BLaER1 treated with 17β-estradiol and CSF1 and Interleukin-3, amounts not matched to agents 10 nM and 100 nM (cell line): Measurements from ENCODE around the gene OR10A6.

Source experiments
- H3K27ac ChIP-seq, 11 experiments: shearing (Covaris generic); formaldehyde crosslinking; 2 replicates each; pipeline ENCODE4 v1.8.1; 2022
- H3K27me3 ChIP-seq, 11 experiments: shearing (Covaris generic); formaldehyde crosslinking; 2 replicates each; pipeline ENCODE4 v1.8.1; 2022
- H3K36me3 ChIP-seq, 11 experiments: shearing (Covaris generic); formaldehyde crosslinking; 2 replicates each; pipeline ENCODE4 v1.8.1; 2022
- H3K4me1 ChIP-seq, 10 experiments: shearing (Covaris generic); formaldehyde crosslinking; 2 replicates each; pipeline ENCODE4 v1.8.1; 2022
- H3K4me2 ChIP-seq, 11 experiments: shearing (Covaris generic); formaldehyde crosslinking; 2 replicates each; pipeline ENCODE4 v1.8.1; 2022
- H3K4me3 ChIP-seq, 10 experiments: shearing (Covaris generic); formaldehyde crosslinking; 2 replicates each; pipeline ENCODE4 v1.8.1; 2022
- H3K9ac ChIP-seq, 11 experiments: shearing (Covaris generic); formaldehyde crosslinking; 2 replicates each; pipeline ENCODE4 v1.8.1; 2022
- H3K9me3 ChIP-seq, 11 experiments: shearing (Covaris generic); formaldehyde crosslinking; replicated peaks in 1 of 11; 2 replicates each; pipeline ENCODE4 v1.8.1; 2022
- H4K20me1 ChIP-seq, 11 experiments: shearing (Covaris generic); formaldehyde crosslinking; 2 replicates each; pipeline ENCODE4 v1.8.1; 2022
- Cebpa-rat ChIP-seq, 11 experiments: shearing (Covaris generic); IDR thresholded peaks; 2 replicates each; pipeline ENCODE4 v1.8.1; 2022

The OR10A6 gene

GRCh38 chr11:7924536-7924935 lies 6.5 kb downstream of the OR10A6 start:
- Histone ChIP-seq H3K4me2 (no peak overlapping the region), H3K4me1 (no peaks in the 10 kb centered on the region), H4K20me1 (no peaks in the 10 kb centered on the region), H3K4me3 (no peak overlapping the region), H3K27me3 (no peaks in the 10 kb centered on the region), H3K27ac (no peak overlapping the region), H3K9me3 (peaks cover 9 to 20% (median 11%) of the 10 kb centered on the region in 11 experiments; a peak in 21 of 22 replicates), H3K36me3 (no peaks in the 10 kb centered on the region), H3K9ac (no peak overlapping the region)
- TF ChIP-seq Cebpa-rat (IDR thresholded peaks at IDR 0.05) = no peak

- no peak overlapping the region for H3K9ac ChIP-seq
- H3K27ac ChIP-seq = no peak overlapping the region
- H3K36me3 ChIP-seq = no peaks in the 10 kb centered on the region
- TF ChIP-seq Cebpa-rat (IDR thresholded peaks at IDR 0.05) = no peak
- no peaks in the 10 kb centered on the region for H3K27me3 ChIP-seq
- no peak overlapping the region for H3K4me3 ChIP-seq
- no peaks in the 10 kb centered on the region for H4K20me1 ChIP-seq
- H3K4me1 ChIP-seq = no peaks in the 10 kb centered on the region
- no peaks in the 10 kb centered on the region for H3K9me3 ChIP-seq
- H3K4me2 ChIP-seq = no peak overlapping the region
Observed at GRCh38 chr11:7918141-7918540, 12.9 kb downstream of the OR10A6 start.

GRCh38 chr11:7911011-7911410 lies 20.1 kb downstream of the OR10A6 start:
- Histone ChIP-seq H3K9me3 (no peaks in the 10 kb centered on the region), H4K20me1 (no peaks in the 10 kb centered on the region), H3K9ac (no peak overlapping the region), H3K36me3 (no peaks in the 10 kb centered on the region), H3K27me3 (no peaks in the 10 kb centered on the region), H3K27ac (no peak overlapping the region), H3K4me3 (no peak overlapping the region), H3K4me2 (no peak overlapping the region), H3K4me1 (peaks cover 0 to 8% (median 0%) of the 10 kb centered on the region in 10 experiments; a peak in 3 of 20 replicates)
- TF ChIP-seq Cebpa-rat (IDR thresholded peaks at IDR 0.05) = no peak

GRCh38 chr11:7910286-7910788 lies 20.7 kb downstream of the OR10A6 start:
- H3K9me3 ChIP-seq = no peaks in the 10 kb centered on the region
- peaks cover 0 to 9% (median 0%) of the 10 kb centered on the region in 10 experiments; a peak in 3 of 20 replicates for H3K4me1 ChIP-seq
- no peak overlapping the region for H3K9ac ChIP-seq
- H3K27me3 ChIP-seq = no peaks in the 10 kb centered on the region
- no peak overlapping the region for H3K27ac ChIP-seq
- H3K36me3 ChIP-seq = no peaks in the 10 kb centered on the region
- H3K4me3 ChIP-seq = no peak overlapping the region
- no peaks in the 10 kb centered on the region for H4K20me1 ChIP-seq
- no peak overlapping the region for H3K4me2 ChIP-seq
- TF ChIP-seq Cebpa-rat (IDR thresholded peaks at IDR 0.05) = no peak

DNA sequence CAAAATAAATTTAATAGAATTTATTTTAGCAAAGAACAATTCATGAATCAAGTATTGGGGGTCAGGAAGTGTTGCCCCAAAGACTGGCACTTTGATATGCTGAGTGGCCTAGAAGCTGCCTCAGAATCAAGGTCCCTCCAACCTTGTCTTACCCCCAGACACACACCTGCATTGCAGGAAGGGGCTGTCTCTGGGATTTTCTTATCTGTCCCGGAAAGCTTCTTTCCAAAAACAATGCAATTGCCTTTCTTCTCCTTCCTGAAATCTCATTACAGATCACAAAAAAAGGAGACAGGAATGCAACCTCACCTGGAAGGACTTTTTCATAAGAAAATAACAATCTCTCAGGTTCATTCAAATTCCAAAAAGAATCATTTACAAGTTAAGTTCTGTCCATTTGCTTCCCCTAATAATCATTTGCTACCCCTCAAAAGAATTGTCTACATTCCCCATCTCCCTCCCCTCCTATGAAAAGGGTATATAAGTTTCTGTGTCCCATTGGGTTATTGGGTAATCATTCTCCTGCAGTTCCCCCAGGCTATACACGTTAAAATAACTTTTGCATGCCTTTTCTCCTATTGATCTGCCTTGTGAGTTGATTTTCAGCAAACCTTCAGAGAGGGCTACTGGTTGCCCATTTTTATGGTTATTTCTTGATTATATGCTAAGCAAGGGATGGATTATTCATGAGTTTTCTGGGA lies 21.3 kb downstream of the OR10A6 start:
- no peak for TF ChIP-seq Cebpa-rat (IDR thresholded peaks at IDR 0.05)
- Histone ChIP-seq H3K4me1 (peaks cover 0 to 9% (median 0%) of the 10 kb centered on the region in 10 experiments; a peak in 3 of 20 replicates), H3K4me2 (no peak overlapping the region)

DNA sequence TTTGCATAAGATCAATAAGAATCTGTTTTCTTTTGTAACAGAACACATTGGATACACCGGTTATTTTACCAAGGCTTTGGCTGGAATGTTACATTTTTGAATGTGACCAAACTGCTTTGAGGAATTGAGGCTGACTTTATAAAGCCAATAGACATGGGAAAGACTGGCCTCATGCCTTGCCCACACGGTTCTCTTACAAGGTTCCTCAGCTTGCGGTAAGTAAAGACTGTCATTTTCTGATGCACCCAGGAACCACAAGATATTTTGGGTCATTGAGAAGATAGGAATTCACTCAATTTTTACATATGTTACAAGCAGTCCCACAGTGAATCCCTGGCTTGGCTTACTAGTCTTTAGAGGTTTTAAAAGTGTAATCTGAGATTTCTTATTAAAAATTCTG lies 23.9 kb downstream of the OR10A6 start:
- Histone ChIP-seq H3K4me3 (no peak overlapping the region), H3K9me3 (no peaks in the 10 kb centered on the region), H3K27me3 (no peaks in the 10 kb centered on the region), H4K20me1 (no peaks in the 10 kb centered on the region), H3K4me1 (peaks cover 0 to 9% (median 0%) of the 10 kb centered on the region in 10 experiments; a peak in 3 of 20 replicates), H3K9ac (no peak overlapping the region), H3K27ac (no peak overlapping the region), H3K36me3 (no peaks in the 10 kb centered on the region), H3K4me2 (no peak overlapping the region)
- TF ChIP-seq Cebpa-rat (IDR thresholded peaks at IDR 0.05) = no peak

More for the DNA sequence above, 21.3 kb downstream of the OR10A6 start:
- H3K27ac ChIP-seq = no peak overlapping the region
- no peaks in the 10 kb centered on the region for H3K9me3 ChIP-seq
- no peak overlapping the region for H3K9ac ChIP-seq
- no peak overlapping the region for H3K4me3 ChIP-seq
- H4K20me1 ChIP-seq = no peaks in the 10 kb centered on the region
- no peaks in the 10 kb centered on the region for H3K27me3 ChIP-seq
- H3K36me3 ChIP-seq = no peaks in the 10 kb centered on the region

DNA sequence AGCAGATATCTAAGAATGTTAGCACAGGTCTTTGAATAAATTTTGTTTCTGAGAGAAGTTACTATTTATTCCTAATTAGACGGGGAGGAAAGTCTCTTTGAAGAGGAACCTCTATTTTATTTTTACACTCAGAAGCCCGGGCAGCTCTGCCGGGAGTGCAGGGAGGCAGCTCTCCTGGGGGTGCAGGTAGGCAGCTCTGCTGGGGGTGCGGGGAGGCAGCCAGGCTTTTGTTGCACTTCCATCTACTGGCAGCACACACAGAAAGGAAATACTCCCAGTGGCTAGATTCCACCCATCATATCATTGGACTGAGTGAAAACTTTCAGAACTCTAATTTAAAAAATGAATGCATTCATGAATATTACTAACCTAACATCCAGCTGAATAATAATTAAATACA lies 24.6 kb downstream of the OR10A6 start:
- H3K27me3 ChIP-seq = no peaks in the 10 kb centered on the region
- no peak for TF ChIP-seq Cebpa-rat (IDR thresholded peaks at IDR 0.05)
- no peak overlapping the region for H3K4me3 ChIP-seq
- peak overlapping the region in 2 of 11 experiments; percentile 5 to 37; a peak in 2 of 22 replicates for H3K4me2 ChIP-seq
- H3K27ac ChIP-seq = no peak overlapping the region
- H4K20me1 ChIP-seq = no peaks in the 10 kb centered on the region
- H3K4me1 ChIP-seq = peaks cover 0 to 9% (median 0%) of the 10 kb centered on the region in 10 experiments; a peak in 3 of 20 replicates
- H3K9me3 ChIP-seq = no peaks in the 10 kb centered on the region
- H3K36me3 ChIP-seq = no peaks in the 10 kb centered on the region
- no peak overlapping the region for H3K9ac ChIP-seq

GRCh38 chr11:7905961-7906429 lies 25.1 kb downstream of the OR10A6 start:
- Histone ChIP-seq H3K4me1 (peaks cover 0 to 9% (median 0%) of the 10 kb centered on the region in 10 experiments; a peak in 3 of 20 replicates), H3K9ac (no peak overlapping the region), H3K27me3 (no peaks in the 10 kb centered on the region), H3K36me3 (no peaks in the 10 kb centered on the region), H3K9me3 (peaks cover 0 to 3% (median 0%) of the 10 kb centered on the region in 11 experiments; a peak in 1 of 22 replicates), H4K20me1 (no peaks in the 10 kb centered on the region), H3K4me2 (peak overlapping the region in 1 of 11 experiments; percentile 37; a peak in 3 of 22 replicates), H3K4me3 (no peak overlapping the region), H3K27ac (no peak overlapping the region)
- no peak for TF ChIP-seq Cebpa-rat (IDR thresholded peaks at IDR 0.05)

DNA sequence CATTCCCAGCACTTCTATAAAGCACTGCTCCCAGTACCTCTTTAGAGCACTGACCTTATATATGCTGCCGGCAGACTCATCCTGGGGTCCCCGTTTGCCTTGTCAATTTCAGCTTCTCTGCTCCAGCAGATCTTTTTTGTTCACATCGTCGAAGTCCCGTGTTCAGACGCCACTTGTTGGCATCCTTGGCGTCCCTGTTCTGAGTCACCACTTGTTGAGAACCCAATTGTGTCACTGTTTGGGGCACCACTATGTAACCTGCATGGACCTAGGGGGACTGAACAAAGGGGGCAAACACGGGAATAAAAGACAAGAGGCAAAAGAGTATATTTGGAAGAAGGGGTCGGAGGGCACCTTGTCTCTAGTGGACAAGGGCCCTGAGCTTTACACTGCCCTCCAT lies 25.5 kb downstream of the OR10A6 start:
- Histone ChIP-seq H3K4me1 (peaks cover 0 to 9% (median 0%) of the 10 kb centered on the region in 10 experiments; a peak in 3 of 20 replicates), H3K36me3 (no peaks in the 10 kb centered on the region), H3K27me3 (no peaks in the 10 kb centered on the region), H3K27ac (no peak overlapping the region), H3K4me2 (no peak overlapping the region), H3K4me3 (no peak overlapping the region), H3K9ac (no peak overlapping the region), H3K9me3 (peaks cover 0 to 7% (median 4%) of the 10 kb centered on the region in 11 experiments; a peak in 11 of 22 replicates), H4K20me1 (no peaks in the 10 kb centered on the region)
- no peak for TF ChIP-seq Cebpa-rat (IDR thresholded peaks at IDR 0.05)
